AG09319 (cell line): Measurements from ENCODE around the gene IL17C.

ENCODE experiments used
- DNase-seq: peaks from one replicate; pipeline ENCODE4 v3.0.0-alpha.2; 2010; ENCODE audit warnings: low read depth; ENCODE audit errors: extremely low read depth
- CTCF ChIP-seq: IDR thresholded peaks from 2 replicates; pipeline ENCODE4 v1.5.1; 2011; ENCODE audit warnings: low read depth, mild to moderate bottlenecking, inconsistent platforms, low read length, moderate library complexity

The IL17C gene

GRCh38 chr16:88634141-88634993, 4.0 kb upstream of the IL17C start:
- DNase-seq: no peak
- TF ChIP-seq CTCF: no peak

GRCh38 chr16:88634994-88635670, 3.2 kb upstream of the IL17C start:
- no peak for DNase-seq
- TF ChIP-seq CTCF: no peak

- no peak for TF ChIP-seq CTCF
- no peak for DNase-seq
Measured at GRCh38 chr16:88635671-88636319, 2.6 kb upstream of the IL17C start.

- DNase-seq: no peak
- no peak for TF ChIP-seq CTCF
Measured at GRCh38 chr16:88636488-88637265, 1.7 kb upstream of the IL17C start.

- DNase-seq: no peak
- no peak for TF ChIP-seq CTCF
Measured at GRCh38 chr16:88639231-88640038, 1.1 kb downstream of the IL17C start.

GRCh38 chr16:88640039-88640495, 1.7 kb downstream of the IL17C start:
- DNase-seq: no peak
- TF ChIP-seq CTCF: no peak
